GM12892 (cell line): ENCODE measurements around the gene PRMT5.

Experiments
- POLR2AphosphoS5 ChIP-seq: IDR thresholded peaks from 2 replicates; pipeline ENCODE4 v1.6.1; 2011; ENCODE audit warnings: low read depth, low read length, control low read depth
- TAF1 ChIP-seq: IDR thresholded peaks from 2 replicates; pipeline ENCODE4 v1.6.1; 2011; ENCODE audit warnings: low read depth, mild to moderate bottlenecking, control low read depth, low read length, borderline replicate concordance

DNA sequence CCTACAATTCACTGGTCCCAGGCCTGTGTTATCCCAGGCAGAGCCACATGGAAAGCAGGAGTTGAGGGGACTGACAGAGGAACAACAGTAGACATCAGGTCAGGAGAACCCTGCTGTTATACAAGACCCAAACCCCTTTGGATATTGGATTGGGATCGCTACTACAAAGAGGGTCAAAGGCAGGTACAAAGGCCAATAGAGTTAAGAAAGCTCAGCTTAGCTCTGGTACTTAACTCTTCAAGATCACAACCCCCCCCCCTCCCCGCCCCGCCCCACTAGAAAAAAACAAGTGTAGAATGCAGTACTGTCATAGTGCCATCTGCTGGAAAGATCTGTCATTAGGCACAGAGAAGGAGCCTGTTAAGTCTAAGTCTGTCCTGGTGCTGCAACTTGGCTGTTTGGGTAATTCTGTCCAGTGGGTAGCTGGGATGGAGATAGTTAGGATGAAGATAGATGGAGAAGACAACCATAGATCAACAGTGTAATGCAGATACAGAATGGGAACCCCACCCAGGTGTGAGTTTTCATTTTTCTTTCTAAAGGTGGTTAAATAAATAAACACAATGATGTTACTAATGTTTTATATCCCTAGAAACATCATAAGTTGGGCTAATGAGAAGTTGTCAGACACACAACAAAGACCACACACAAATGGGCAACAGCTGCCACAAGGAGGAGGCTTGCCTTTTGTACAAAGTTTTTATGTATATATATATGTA, 28.9 kb downstream of the PRMT5 start:
- TF ChIP-seq POLR2AphosphoS5, result no peak
- TF ChIP-seq TAF1, result no peak
